H1 (cell line): Measurements from ENCODE around the gene MAP2K7. TPM values are rescaled to one million over a fixed set of nuclear protein-coding genes. Genes with fewer than 3 reads are reported as not detected.

Experiments
- CTCF ChIA-PET: fragments of 300-600 bp; sonication (Branson Sonifier 250); formaldehyde crosslinking; loops from one replicate; lab custom pipeline; 2021; ENCODE audit not compliant: partially characterized antibody; lab: Charles Lee
- POLR2A ChIA-PET: fragments of 300-600 bp; sonication (Branson Sonifier 250); formaldehyde crosslinking; loops from one replicate; lab custom pipeline; 2021; ENCODE audit warnings: inconsistent platforms; ENCODE audit not compliant: partially characterized antibody; lab: Charles Lee
- DNase-seq, 2 experiments: peaks; one replicate each; pipeline versions ENCODE4 v3.0.0 to v3.0.0-alpha.2; 2010 to 2022; ENCODE audit warnings: low spot score in 2 of 2, low read depth in 1 of 2, mixed read lengths in 1 of 2
- FAIRE-seq: peaks from 2 replicates; lab custom pipeline; 2011; peaks lifted over from hg19 to GRCh38; lab: Jason Lieb, UNC
- H2AFZ ChIP-seq: 2 replicates; pipeline ENCODE4 v1.8.1; 2012; ENCODE audit warnings: low read length, inconsistent platforms
- H2AK5ac ChIP-seq: 2 replicates; pipeline ENCODE4 v1.6.1; 2013; ENCODE audit warnings: low read depth, low read length
- H2BK120ac ChIP-seq: replicated peaks from 2 replicates; pipeline ENCODE3; 2013; ENCODE audit warnings: low read depth, low read length, inconsistent platforms
- H2BK12ac ChIP-seq: 2 replicates; pipeline ENCODE4 v1.6.1; 2013; ENCODE audit warnings: low read depth, low read length
- H2BK15ac ChIP-seq: 2 replicates; pipeline ENCODE4 v1.6.1; 2013; ENCODE audit warnings: low read length
- H2BK20ac ChIP-seq: 2 replicates; pipeline ENCODE4 v1.6.1; 2013; ENCODE audit warnings: low read length
- H2BK5ac ChIP-seq: 2 replicates; pipeline ENCODE4 v1.6.1; 2013; ENCODE audit warnings: low read depth, low read length
- H3K14ac ChIP-seq: 2 replicates; pipeline ENCODE4 v1.6.1; 2013; ENCODE audit warnings: inconsistent platforms; ENCODE audit not compliant: insufficient read length
- H3K18ac ChIP-seq: 2 replicates; pipeline ENCODE4 v1.6.1; 2013; ENCODE audit warnings: low read length; ENCODE audit errors: extremely low read depth
- H3K23ac ChIP-seq: 2 replicates; pipeline ENCODE4 v1.6.1; 2013; ENCODE audit warnings: inconsistent platforms; ENCODE audit not compliant: insufficient read length
- H3K23me2 ChIP-seq: 2 replicates; pipeline ENCODE4 v1.6.1; 2013; ENCODE audit warnings: low read depth, low read length
- H3K27ac ChIP-seq: 2 replicates; pipeline ENCODE4 v1.6.1; 2011; ENCODE audit warnings: low read depth, low read length, inconsistent platforms
- H3K27me3 ChIP-seq, 4 experiments: replicated peaks in 1 of 4; 1 replicate in 1 of 4; 2 replicates in 3 of 4; pipeline versions ENCODE4 v1.6.1 to v1.8.1; 2011 to 2013; ENCODE audit warnings: low read length in 3 of 4, mild to moderate bottlenecking in 3 of 4, inconsistent platforms in 2 of 4, mixed read lengths in 2 of 4, moderate library complexity in 1 of 4; ENCODE audit not compliant: control insufficient read depth in 3 of 4, insufficient read depth in 3 of 4; ENCODE audit errors: extremely low read depth in 1 of 4
- H3K36me3 ChIP-seq, 4 experiments: 2 replicates each; pipeline versions ENCODE4 v1.6.1 to v1.8.1; 2011 to 2013; ENCODE audit warnings: mild to moderate bottlenecking in 4 of 4, low read length in 3 of 4, moderate library complexity in 2 of 4, control low read depth in 1 of 4, inconsistent platforms in 1 of 4; ENCODE audit not compliant: insufficient read depth in 4 of 4, control insufficient read depth in 2 of 4
- H3K4ac ChIP-seq: replicated peaks from 2 replicates; pipeline ENCODE3; 2013; ENCODE audit warnings: low read length, low read depth, mixed read lengths, inconsistent platforms; ENCODE audit not compliant: insufficient read length
- H3K4me1 ChIP-seq, 4 experiments: replicated peaks in 1 of 4; 1 replicate in 1 of 4; 2 replicates in 3 of 4; pipeline versions ENCODE4 v1.6.1 to v1.8.1; 2011 to 2013; ENCODE audit warnings: low read length in 3 of 4, inconsistent platforms in 2 of 4, mixed read lengths in 1 of 4; ENCODE audit not compliant: insufficient read depth in 4 of 4, control insufficient read depth in 3 of 4
- H3K4me2 ChIP-seq, 2 experiments: 2 replicates each; pipeline versions ENCODE4 v1.6.1 to v1.8.1; 2011 to 2013; ENCODE audit warnings: low read depth in 2 of 2, low read length in 2 of 2, control low read depth in 1 of 2, inconsistent platforms in 1 of 2, mild to moderate bottlenecking in 1 of 2; ENCODE audit not compliant: insufficient read depth in 1 of 2
- H3K4me3 ChIP-seq, 4 experiments: fragments of 200-600, 300-600 bp in 1 of 4; sonication (generic), shearing (Covaris generic), sonication (Bioruptor Twin) in 1 of 4; 2 replicates each; pipeline versions ENCODE4 v1.5.1 to v1.8.1; 2011 to 2016; ENCODE audit warnings: low read length in 4 of 4, low read depth in 3 of 4, control low read depth in 2 of 4, inconsistent platforms in 2 of 4, mild to moderate bottlenecking in 2 of 4, mixed read lengths in 1 of 4, moderate library complexity in 1 of 4; ENCODE audit not compliant: insufficient read depth in 2 of 4; ENCODE audit errors: extremely low read depth in 1 of 4
- H3K56ac ChIP-seq: replicated peaks from 2 replicates; pipeline ENCODE3; 2013; ENCODE audit warnings: low read depth, mild to moderate bottlenecking, mixed read lengths, low read length, inconsistent platforms; ENCODE audit not compliant: insufficient read length
- H3K79me1 ChIP-seq: 2 replicates; pipeline ENCODE4 v1.6.1; 2013; ENCODE audit warnings: low read depth, low read length, control low read depth
- H3K79me2 ChIP-seq, 2 experiments: 2 replicates each; pipeline versions ENCODE4 v1.6.1 to v1.8.1; 2012 to 2013; ENCODE audit warnings: low read length in 2 of 2, mild to moderate bottlenecking in 2 of 2, inconsistent platforms in 1 of 2; ENCODE audit not compliant: insufficient read depth in 2 of 2, control insufficient read depth in 1 of 2
- H3K9ac ChIP-seq, 4 experiments: replicated peaks in 1 of 4; 1 replicate in 1 of 4; 2 replicates in 3 of 4; pipeline versions ENCODE4 v1.6.1 to v1.8.1; 2011 to 2013; ENCODE audit warnings: low read depth in 3 of 4, low read length in 3 of 4, control low read depth in 2 of 4, mild to moderate bottlenecking in 2 of 4, moderate library complexity in 2 of 4, inconsistent platforms in 1 of 4; ENCODE audit errors: extremely low read depth in 1 of 4
- H3K9me3 ChIP-seq, 2 experiments: 2 replicates each; pipeline versions ENCODE4 v1.6.1 to v1.8.1; 2012 to 2013; ENCODE audit warnings: mild to moderate bottlenecking in 2 of 2, moderate library complexity in 2 of 2, control low read depth in 1 of 2, inconsistent platforms in 1 of 2, low read depth in 1 of 2, low read length in 1 of 2, mixed read lengths in 1 of 2; ENCODE audit not compliant: insufficient read depth in 2 of 2
- H4K20me1 ChIP-seq, 2 experiments: replicated peaks in 1 of 2; 2 replicates each; pipeline versions ENCODE3 to v1.8.1; 2011 to 2013; ENCODE audit warnings: inconsistent platforms in 2 of 2, low read length in 2 of 2, mild to moderate bottlenecking in 1 of 2; ENCODE audit not compliant: insufficient read depth in 2 of 2, control insufficient read depth in 1 of 2
- H4K5ac ChIP-seq: 2 replicates; pipeline ENCODE4 v1.6.1; 2013; ENCODE audit warnings: low read length, low read depth, mixed read lengths, inconsistent platforms; ENCODE audit not compliant: insufficient read length
- H4K8ac ChIP-seq: 2 replicates; pipeline ENCODE4 v1.8.0; 2013; ENCODE audit warnings: mild to moderate bottlenecking, moderate library complexity, low read length, inconsistent platforms; ENCODE audit not compliant: insufficient read depth; ENCODE audit errors: extremely low read depth
- H4K91ac ChIP-seq: replicated peaks from 2 replicates; pipeline ENCODE3; 2013; ENCODE audit warnings: low read length, mixed read lengths, inconsistent platforms; ENCODE audit not compliant: insufficient read length
- EZH2 ChIP-seq: fragments of 200-600 bp; sonication (generic); IDR thresholded peaks from 2 replicates; pipeline ENCODE4 v1.7.1; 2012; ENCODE audit warnings: low read depth, mild to moderate bottlenecking, moderate library complexity, low read length, inconsistent platforms; ENCODE audit not compliant: severe bottlenecking
- SIRT6 ChIP-seq: IDR thresholded peaks from one replicate; pipeline ENCODE4 v1.7.1; 2012; ENCODE audit warnings: low read length, inconsistent platforms
- SIX5 ChIP-seq: IDR thresholded peaks from 2 replicates; pipeline ENCODE4 v1.6.1; 2011; ENCODE audit warnings: mild to moderate bottlenecking, low read depth, low read length
- TCF12 ChIP-seq: IDR thresholded peaks from 2 replicates; pipeline ENCODE4 v1.6.1; 2011; ENCODE audit warnings: low read depth, mild to moderate bottlenecking, low read length
- USF2 ChIP-seq: IDR thresholded peaks from 2 replicates; pipeline ENCODE4 v1.6.1; 2011; ENCODE audit warnings: low read length, improper control_type of control experiment
- WGBS, 2 experiments: shearing (Covaris generic) in 1 of 2; methylation state at CpG; one replicate each; pipeline versions ENCODE4 v1.1.6 to v1.1.7; 2013 to 2015; ENCODE audit warnings: low lambda C conversion rate in 2 of 2, mixed read lengths in 2 of 2, inconsistent platforms in 1 of 2, low coverage in 1 of 2, missing lambda C conversion rate in 1 of 2; ENCODE audit not compliant: insufficient replicate concordance in 2 of 2, insufficient coverage in 1 of 2, insufficient read length in 1 of 2; ENCODE audit errors: extremely low coverage in 1 of 2, missing lambda C conversion rate in 1 of 2; 5-methylcytosine and 5-hydroxymethylcytosine counted together
- polyA plus RNA-seq, 7 experiments: library from polyadenylated mRNA; depleted of rRNA in 3 of 7; stranded (reverse) in 5 of 7; unstranded in 2 of 7; fragments of >200 nt in 5 of 7; fragments of 200-250 nt in 2 of 7; gene quantifications; 1 replicate in 5 of 7; 2 replicates in 1 of 7; 4 replicates in 1 of 7; pipeline versions ENCODE4 v1.2.1 to v1.2.3, GENCODE V29; 2011 to 2013; ENCODE audit warnings: missing spikeins in 2 of 7, mixed read lengths in 2 of 7
- total RNA-seq: library from RNA; stranded (reverse); fragmentation: NEBNext Ultra II Directional; extraction: Animal tissue kit (Norgen Biotek cat#: 25700); gene quantifications from 2 replicates; pipeline ENCODE4 v1.2.1, GENCODE V29; 2021

MAP2K7 gene
- total and polyA plus RNA-seq, 2 of the 8 experiments (the other 6 are each of a cell fraction or from before 2014, with no cell fraction given), result 8.9 to 38.3 TPM

GRCh38 chr19:7877249-7877836 is 26.3 kb upstream of the MAP2K7 start:
- no peaks in the 10 kb centered on the region for H3K36me3 ChIP-seq

More at GRCh38 chr19:7877249-7877836, 26.3 kb upstream of the MAP2K7 start:
- H3K4me2 ChIP-seq, result no peak overlapping the region
- no peak overlapping the region for H3K18ac ChIP-seq
- ChIA-PET POLR2A (interaction anchor here (1.0 to 2.5 kb wide), 4 partner anchors 9 to 67 kb away, joined by 3 to 7 read pairs (median 5); partner anchors contain the start of genes LRRC8E, MAP2K7 and TIMM44), CTCF (interaction anchor here (0.5 to 3.5 kb wide), 6 partner anchors 20 to 387 kb away, joined by 3 to 17 read pairs (median 4); no protein-coding TSS in a partner anchor)
- H3K79me2 ChIP-seq, result no peaks in the 10 kb centered on the region
- H2AK5ac ChIP-seq, result no peak overlapping the region
- no peaks in the 10 kb centered on the region; the same call in 1 of the 2 replicates for H3K79me1 ChIP-seq
- WGBS, 2 experiments, result 92% methylated on average over 6 of the region's 6 CpGs; no CpG with 5 or more reads in 1 of the 2 experiments
- H3K56ac ChIP-seq, result peak overlapping the region; percentile 30
- H3K9me3 ChIP-seq, result no peaks in the 10 kb centered on the region
- no peak overlapping the region for H2BK5ac ChIP-seq
- H3K27me3 ChIP-seq, result peaks cover 0 to 7% (median 5%) of the 10 kb centered on the region in 4 experiments; a peak in 3 of 7 replicates
- H2AFZ ChIP-seq, result no peak overlapping the region
- no peak overlapping the region for H3K14ac ChIP-seq
- no peak overlapping the region for H4K5ac ChIP-seq
- H3K23me2 ChIP-seq, result peaks cover 10% of the 10 kb centered on the region
- DNase-seq (no peak), FAIRE-seq (no peak)
- no peak overlapping the region for H2BK12ac ChIP-seq
- H2BK15ac ChIP-seq, result no peak overlapping the region
- H3K23ac ChIP-seq, result no peak overlapping the region
- no peak overlapping the region for H3K4me3 ChIP-seq
- H2BK120ac ChIP-seq, result no peak overlapping the region
- H3K9ac ChIP-seq, result no peak overlapping the region
- no peak for TF ChIP-seq SIRT6
- no peak for TF ChIP-seq USF2
- no peak for TF ChIP-seq SIX5
- TF ChIP-seq EZH2, result no peak
- TF ChIP-seq TCF12, result no peak
- peaks cover 0 to 9% (median 5%) of the 10 kb centered on the region in 4 experiments; a peak in 5 of 7 replicates for H3K4me1 ChIP-seq
- H4K20me1 ChIP-seq, result peaks cover 2 to 3% of the 10 kb centered on the region in 2 experiments
- H3K27ac ChIP-seq, result no peak overlapping the region
- H4K91ac ChIP-seq, result no peak overlapping the region
- no peak overlapping the region for H3K4ac ChIP-seq
- H2BK20ac ChIP-seq, result no peak overlapping the region
- no peak overlapping the region for H4K8ac ChIP-seq
